ENCODE results near the gene BAD. TPM values are rescaled to one million over a fixed set of nuclear protein-coding genes. Genes with fewer than 3 reads are reported as not detected.
A peak's percentile ranks its signal among the peaks of the same experiment; 100 is the strongest.

Gene BAD
- total RNA-seq, 2 experiments from 2014 or later = 21.2 to 74.2 TPM

- intact Hi-C loops (cut with micrococcal nuclease; ENCODE audit: unreplicated experiment) = loop anchor here (1.0 to 10.0 kb wide), 8 partner anchors 13 to 330 kb away; partner anchors contain the start of genes CCDC88B, COX8A, FKBP2 and GPR137
- peaks cover 32% of the 10 kb centered on the region for H3K4me1 ChIP-seq (ENCODE audit: insufficient read depth, low read length, poor library complexity, severe bottlenecking)
Measured at GRCh38 chr11:64304316-64305072, 20.0 kb upstream of the BAD start.

GRCh38 chr11:64304032-64304315 lies 19.5 kb upstream of the BAD start:
- no peak for DNase-seq (ENCODE audit: low spot score)
- Histone ChIP-seq H3K79me2 (ENCODE audit: insufficient read depth, low read depth, low read length) (peaks cover 21% of the 10 kb centered on the region), H3K9me3 (ENCODE audit: low read length) (no peaks in the 10 kb centered on the region), H3K27ac (ENCODE audit: low read depth, low read length, poor library complexity, severe bottlenecking) (peak overlapping the region; percentile 96), H4K20me1 (ENCODE audit: insufficient read depth, low read length) (no peaks in the 10 kb centered on the region), H3K9me2 (ENCODE audit: insufficient read depth, low read length) (no peaks in the 10 kb centered on the region), H3K4me2 (ENCODE audit: low read length) (peak overlapping the region; percentile 95), H2AFZ (ENCODE audit: low read length) (no peak overlapping the region), H3K4me1 (ENCODE audit: insufficient read depth, low read length, poor library complexity, severe bottlenecking) (peaks cover 32% of the 10 kb centered on the region), H3K4me3 (ENCODE audit: low read depth, low read length, poor library complexity, severe bottlenecking) (peak overlapping the region; percentile 81), H3K36me3 (ENCODE audit: insufficient read depth, low read length) (peaks cover 18% of the 10 kb centered on the region)
- ChIA-PET CTCF (ENCODE audit: unreplicated experiment) (interaction anchor here (0.5 to 1.9 kb wide), 6 partner anchors 14 to 99 kb away, joined by 3 to 14 read pairs (median 3); partner anchors contain the start of genes FERMT3, FKBP2, PRDX5 and TRMT112), POLR2A (interaction anchor here (0.7 to 2.5 kb wide), 4 partner anchors 14 to 472 kb away, joined by 3 to 11 read pairs (median 3); partner anchors contain the start of genes PRDX5 and TRMT112)
- TF ChIP-seq CTCF (conservative IDR thresholded peaks at IDR 0.05; ENCODE audit: low read length) (no peak), EZH2phosphoT487 (IDR thresholded peaks at IDR 0.05; ENCODE audit: borderline replicate concordance, low read depth, low read length) (no peak)
- BruUV-seq (replicated peaks) = no TSS peak
- intact Hi-C loops (cut with micrococcal nuclease; ENCODE audit: unreplicated experiment) = loop anchor here (1.0 to 10.0 kb wide), 6 partner anchors 19 to 329 kb away; partner anchors contain the start of genes COX8A, FKBP2, GPR137 and STIP1

More at GRCh38 chr11:64304316-64305072, 20.0 kb upstream of the BAD start:
- Histone ChIP-seq H3K9me3 (ENCODE audit: low read length) (no peaks in the 10 kb centered on the region), H3K27ac (ENCODE audit: low read depth, low read length, poor library complexity, severe bottlenecking) (peak overlapping the region; percentile 96), H2AFZ (ENCODE audit: low read length) (peak overlapping the region; percentile 57; the same call in 1 of the 2 replicates), H3K36me3 (ENCODE audit: insufficient read depth, low read length) (peaks cover 21% of the 10 kb centered on the region), H3K9me2 (ENCODE audit: insufficient read depth, low read length) (no peaks in the 10 kb centered on the region), H3K4me3 (ENCODE audit: low read depth, low read length, poor library complexity, severe bottlenecking) (peak overlapping the region; percentile 81), H3K4me2 (ENCODE audit: low read length) (peak overlapping the region; percentile 95), H4K20me1 (ENCODE audit: insufficient read depth, low read length) (no peaks in the 10 kb centered on the region), H3K79me2 (ENCODE audit: insufficient read depth, low read depth, low read length) (peaks cover 24% of the 10 kb centered on the region)
- ChIA-PET CTCF (ENCODE audit: unreplicated experiment) (interaction anchor here (0.5 to 2.1 kb wide), 11 partner anchors 11 to 418 kb away, joined by 3 to 14 read pairs (median 3); partner anchors contain the start of genes FERMT3, FKBP2, PRDX5 and TRMT112), POLR2A (interaction anchor here (0.5 to 2.5 kb wide), 5 partner anchors 13 to 472 kb away, joined by 3 to 11 read pairs (median 3); partner anchors contain the start of genes PRDX5 and TRMT112)
- TF ChIP-seq CTCF (conservative IDR thresholded peaks at IDR 0.05; ENCODE audit: low read length) (peak; percentile 98), EZH2phosphoT487 (IDR thresholded peaks at IDR 0.05; ENCODE audit: borderline replicate concordance, low read depth, low read length) (no peak)
- peak; percentile 95 for DNase-seq (ENCODE audit: low spot score)
- BruUV-seq (replicated peaks) = TSS peak; percentile 98

Measured in OCI-LY7 (cell line).